22Rv1 (cell line): ENCODE results near the gene C9orf43.

Source experiments
- ZFX ChIP-seq: fragments of 450-650 bp; IDR thresholded peaks from 2 replicates; pipeline ENCODE4 v1.6.1; 2017; ENCODE audit warnings: antibody characterized with exemption, borderline replicate concordance
- TF ChIP-seq, protein P1 (sequence below): fragments of 450-650 bp; IDR thresholded peaks from 2 replicates; pipeline ENCODE4 v1.5.1; 2017; ENCODE audit warnings: mild to moderate bottlenecking

DNA sequence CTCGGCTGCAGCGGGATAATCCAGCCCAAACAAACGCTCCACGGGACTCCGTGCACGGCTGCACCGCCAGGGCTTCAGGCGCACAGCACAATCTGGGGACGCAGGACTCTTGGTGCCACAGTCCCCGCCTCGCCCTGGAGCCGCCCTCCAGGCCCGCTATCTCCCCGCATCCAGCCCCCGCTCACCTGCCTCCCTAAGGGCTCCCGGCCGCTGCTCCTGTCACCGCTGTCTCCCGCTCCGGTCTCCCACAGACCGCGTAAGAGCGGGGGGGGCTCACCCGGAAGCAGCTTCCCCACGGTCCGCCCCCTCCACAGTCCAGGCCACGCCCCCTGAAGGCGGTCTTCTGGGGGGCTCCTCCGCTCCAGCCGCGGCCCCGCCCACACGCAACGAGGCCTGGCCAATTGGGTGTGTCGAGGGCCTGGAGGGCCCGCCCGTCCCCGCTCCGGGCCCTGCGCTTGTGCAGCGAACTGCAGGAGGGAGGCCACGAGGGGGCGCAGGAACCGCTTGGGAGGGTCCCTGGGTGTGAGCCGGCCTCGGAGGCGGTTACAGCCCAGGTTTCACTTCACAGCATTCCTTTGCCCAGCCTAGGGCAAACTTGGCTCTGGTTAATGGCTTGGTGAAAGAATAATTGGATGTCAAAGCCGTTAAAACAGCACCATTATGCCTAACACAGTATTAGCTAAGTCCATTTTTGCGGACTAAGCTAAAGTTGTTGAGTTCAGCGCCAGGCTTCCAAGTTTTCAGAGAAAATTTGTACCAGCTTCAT lies 9.3 kb upstream of the C9orf43 start, which contains the start of gene ALAD:
- TF ChIP-seq, protein P1, sequence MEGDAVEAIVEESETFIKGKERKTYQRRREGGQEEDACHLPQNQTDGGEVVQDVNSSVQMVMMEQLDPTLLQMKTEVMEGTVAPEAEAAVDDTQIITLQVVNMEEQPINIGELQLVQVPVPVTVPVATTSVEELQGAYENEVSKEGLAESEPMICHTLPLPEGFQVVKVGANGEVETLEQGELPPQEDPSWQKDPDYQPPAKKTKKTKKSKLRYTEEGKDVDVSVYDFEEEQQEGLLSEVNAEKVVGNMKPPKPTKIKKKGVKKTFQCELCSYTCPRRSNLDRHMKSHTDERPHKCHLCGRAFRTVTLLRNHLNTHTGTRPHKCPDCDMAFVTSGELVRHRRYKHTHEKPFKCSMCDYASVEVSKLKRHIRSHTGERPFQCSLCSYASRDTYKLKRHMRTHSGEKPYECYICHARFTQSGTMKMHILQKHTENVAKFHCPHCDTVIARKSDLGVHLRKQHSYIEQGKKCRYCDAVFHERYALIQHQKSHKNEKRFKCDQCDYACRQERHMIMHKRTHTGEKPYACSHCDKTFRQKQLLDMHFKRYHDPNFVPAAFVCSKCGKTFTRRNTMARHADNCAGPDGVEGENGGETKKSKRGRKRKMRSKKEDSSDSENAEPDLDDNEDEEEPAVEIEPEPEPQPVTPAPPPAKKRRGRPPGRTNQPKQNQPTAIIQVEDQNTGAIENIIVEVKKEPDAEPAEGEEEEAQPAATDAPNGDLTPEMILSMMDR: peak; percentile 99
- TF ChIP-seq ZFX: no peak
